ENCODE data around the gene DDOST.
"Not testable (repeated sequence)": the region's sequence is repeated elsewhere in the genome, so short reads cannot be mapped to it uniquely, and the experiment has no call there.

DDOST gene

DNA sequence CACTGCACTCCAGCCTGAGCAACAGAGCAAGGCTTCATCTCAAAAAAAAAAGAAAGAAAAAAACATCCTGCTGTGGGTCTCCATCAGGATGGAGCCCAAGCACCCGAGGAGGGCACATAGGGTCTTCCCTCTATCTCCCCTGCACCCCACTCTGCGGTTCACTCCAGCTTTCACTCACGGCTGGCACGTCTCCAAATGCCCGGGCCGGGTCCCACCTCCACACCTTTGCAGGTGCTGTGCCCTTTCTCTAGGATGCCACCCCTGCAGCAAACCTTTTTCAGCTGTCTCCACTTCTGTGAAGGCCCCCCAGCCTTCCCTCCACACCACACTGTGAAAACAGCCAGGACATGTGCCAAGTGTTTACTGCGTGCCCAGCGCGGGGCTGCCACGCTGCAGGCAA, 22.4 kb upstream of the DDOST start:
- no peak for FAIRE-seq
- no peak for TF ChIP-seq TAF1 (IDR thresholded peaks at IDR 0.05; ENCODE audit: low read depth, low read length)
- no peak for TF ChIP-seq POLR2A (IDR thresholded peaks at IDR 0.05; ENCODE audit: low read depth, low read length)
- no peak for TF ChIP-seq PAX5 (IDR thresholded peaks at IDR 0.05; ENCODE audit: insufficient read depth, low read length, severe bottlenecking)
- no peak for DNase-seq (ENCODE audit: insufficient read length, low spot score)

DNA sequence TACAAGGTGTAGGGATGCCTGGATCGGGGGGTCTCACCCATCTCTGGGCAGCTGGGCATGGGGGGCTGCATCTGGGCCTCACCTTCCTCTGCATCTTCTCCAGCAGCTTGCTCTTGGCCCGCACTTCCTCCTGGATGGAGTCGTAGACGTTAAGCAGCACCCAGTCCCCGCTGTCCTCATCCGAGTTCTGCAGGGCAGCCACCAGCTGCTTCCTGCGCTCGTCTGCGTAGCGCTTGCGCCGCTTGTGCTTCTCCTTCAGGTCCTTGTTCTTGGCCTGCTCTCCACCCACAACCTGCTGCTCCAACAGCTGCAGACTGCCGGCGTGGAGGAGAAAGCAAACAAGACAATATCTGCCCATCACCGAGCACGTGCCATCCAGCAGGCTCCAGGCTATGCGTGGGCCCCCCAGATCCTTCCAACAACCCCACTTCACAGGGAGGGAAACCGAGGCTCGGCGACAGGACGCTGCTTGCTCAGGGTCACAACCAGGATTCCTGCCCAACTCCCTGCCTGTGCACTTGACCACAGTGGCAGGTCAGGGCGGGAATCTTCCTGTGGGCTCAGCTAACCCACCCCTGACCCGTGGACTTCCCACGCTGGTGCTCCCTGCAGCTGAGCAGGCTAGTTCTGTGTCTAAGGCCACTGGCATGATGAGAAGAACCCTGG, 21.5 kb upstream of the DDOST start:
- peak; percentile 76 for FAIRE-seq
- DNase-seq (ENCODE audit: insufficient read length, low spot score) = no peak
- TF ChIP-seq SPI1 (IDR thresholded peaks at IDR 0.05; ENCODE audit: low read depth, low read length) (no peak), PAX5 (IDR thresholded peaks at IDR 0.05; ENCODE audit: insufficient read depth, low read length, severe bottlenecking) (no peak), TAF1 (IDR thresholded peaks at IDR 0.05; ENCODE audit: low read depth, low read length) (no peak), POLR2A (IDR thresholded peaks at IDR 0.05; ENCODE audit: low read depth, low read length) (no peak), POU2F2 (IDR thresholded peaks at IDR 0.05; ENCODE audit: low read depth, low read length) (no peak)

DNA sequence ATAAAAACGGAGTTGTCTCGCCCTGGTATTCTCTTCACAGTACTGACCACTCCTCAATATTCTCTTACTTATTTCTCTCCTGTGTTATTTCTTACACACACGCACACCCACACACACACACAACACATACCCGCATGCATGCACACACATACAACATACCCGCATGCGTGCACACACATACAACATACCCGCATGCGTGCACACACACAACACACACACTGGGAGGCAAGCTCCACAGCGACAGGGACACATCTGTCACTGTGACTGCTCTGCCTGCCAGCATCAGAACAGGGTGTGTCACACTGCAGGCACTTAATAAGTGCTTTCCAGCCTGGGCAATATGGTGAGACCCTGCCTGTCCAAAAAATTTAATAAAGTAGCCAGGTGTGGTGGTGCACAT, 20.8 kb upstream of the DDOST start:
- TF ChIP-seq SPI1 (IDR thresholded peaks at IDR 0.05; ENCODE audit: low read depth, low read length) = no peak
- no peak for TF ChIP-seq POU2F2 (IDR thresholded peaks at IDR 0.05; ENCODE audit: low read depth, low read length)
- no peak for TF ChIP-seq PAX5 (IDR thresholded peaks at IDR 0.05; ENCODE audit: insufficient read depth, low read length, severe bottlenecking)
- DNase-seq (ENCODE audit: insufficient read length, low spot score) (no peak), FAIRE-seq (peak; percentile 9)

DNA sequence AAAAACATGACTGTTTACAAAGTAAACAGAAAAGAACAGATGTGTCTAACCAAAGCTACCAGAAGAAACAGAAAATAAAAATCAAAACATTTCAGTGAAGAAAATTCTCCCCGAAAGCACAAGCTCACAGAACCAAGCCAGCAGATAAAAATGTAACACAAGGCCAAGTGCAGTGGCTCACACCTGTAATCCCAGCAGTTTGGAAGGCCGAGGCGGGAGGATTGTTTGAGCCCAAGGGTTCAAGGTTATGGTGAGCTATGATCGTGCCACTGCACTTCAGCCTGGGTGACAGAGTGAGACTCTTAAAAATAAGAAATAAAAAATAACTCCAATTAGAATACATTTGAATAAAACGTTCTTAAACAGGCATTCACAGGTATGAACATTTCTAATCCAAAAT, 19.1 kb upstream of the DDOST start:
- FAIRE-seq (no peak), DNase-seq (ENCODE audit: insufficient read length, low spot score) (no peak)
- TF ChIP-seq TAF1 (IDR thresholded peaks at IDR 0.05; ENCODE audit: low read depth, low read length) (no peak), POU2F2 (IDR thresholded peaks at IDR 0.05; ENCODE audit: low read depth, low read length) (no peak), POLR2AphosphoS5 (IDR thresholded peaks at IDR 0.05; ENCODE audit: low read depth, low read length) (no peak), PAX5 (IDR thresholded peaks at IDR 0.05; ENCODE audit: insufficient read depth, low read length, severe bottlenecking) (no peak)

DNA sequence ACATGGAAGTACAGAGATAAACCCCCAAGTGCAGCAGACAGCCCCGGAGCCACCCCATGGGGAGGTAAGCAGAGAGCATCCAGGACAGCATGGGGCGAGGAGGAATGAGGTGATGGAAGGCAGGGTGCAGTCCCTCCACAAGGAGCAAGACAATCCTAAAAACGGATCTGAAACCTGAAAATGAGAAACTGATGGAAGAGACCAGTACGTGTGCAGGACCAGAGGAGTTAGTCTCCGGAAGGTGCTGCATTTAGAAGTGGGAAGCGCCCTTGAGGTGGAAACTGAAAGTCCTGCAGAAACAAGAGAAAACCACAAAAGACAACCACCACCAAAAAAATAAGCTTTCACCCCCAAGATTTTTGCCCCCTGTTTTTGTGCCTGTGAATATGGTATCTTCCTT, 17.4 kb upstream of the DDOST start:
- DNase-seq (ENCODE audit: insufficient read length, low spot score) (peak; percentile 46), FAIRE-seq (peak; percentile 88)
- TF ChIP-seq POU2F2 (IDR thresholded peaks at IDR 0.05; ENCODE audit: low read depth, low read length) = 0 out of 2 replicates have a peak, but pooled peaks have one; percentile 20
- no peak for TF ChIP-seq TAF1 (IDR thresholded peaks at IDR 0.05; ENCODE audit: low read depth, low read length)
- peak; percentile 95 for TF ChIP-seq SPI1 (IDR thresholded peaks at IDR 0.05; ENCODE audit: low read depth, low read length)

DNA sequence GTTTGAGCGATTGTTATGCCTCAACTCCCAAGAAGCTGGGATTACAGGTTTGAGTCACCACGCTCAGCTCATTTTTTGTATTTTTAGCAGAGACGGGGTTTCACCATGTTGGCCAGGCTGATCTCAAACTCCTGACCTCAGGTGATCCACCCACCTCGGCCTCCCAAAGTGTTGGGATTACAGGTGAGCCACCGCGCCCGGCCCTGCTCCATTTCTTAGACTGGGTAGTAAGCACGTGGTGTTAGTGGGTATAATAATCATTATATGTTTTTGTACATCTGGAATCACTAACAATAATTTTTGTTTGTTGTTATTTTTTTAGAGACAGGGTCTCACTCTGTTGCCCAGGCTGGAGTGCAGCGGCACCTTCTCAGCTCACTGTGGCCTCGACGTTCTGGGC, 12.5 kb upstream of the DDOST start:
- not testable (repeated sequence) for DNase-seq (ENCODE audit: insufficient read length, low spot score); FAIRE-seq

DNA sequence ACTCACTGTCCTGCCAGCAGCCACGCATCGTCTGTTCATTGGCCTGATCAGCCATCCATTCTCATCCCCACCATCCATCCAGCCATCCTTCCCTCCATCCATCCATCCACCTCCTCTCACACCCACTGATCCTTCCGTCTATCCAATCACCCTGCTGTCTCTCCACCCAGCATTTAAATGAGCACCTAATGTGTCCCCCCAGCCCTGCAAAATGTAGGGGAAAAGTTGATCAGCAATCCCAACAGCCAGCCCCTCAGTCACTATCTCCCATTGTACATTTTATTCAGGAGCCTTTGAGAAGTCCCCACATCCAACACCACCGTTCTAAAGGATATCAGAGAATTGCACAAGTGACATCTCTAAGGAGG, 11.1 kb upstream of the DDOST start:
- DNase-seq (ENCODE audit: insufficient read length, low spot score) = no peak
- TF ChIP-seq POU2F2 (IDR thresholded peaks at IDR 0.05; ENCODE audit: low read depth, low read length) (no peak), PAX5 (IDR thresholded peaks at IDR 0.05; ENCODE audit: insufficient read depth, low read length, severe bottlenecking) (no peak), TAF1 (IDR thresholded peaks at IDR 0.05; ENCODE audit: low read depth, low read length) (no peak), POLR2AphosphoS5 (IDR thresholded peaks at IDR 0.05; ENCODE audit: low read depth, low read length) (no peak), SPI1 (IDR thresholded peaks at IDR 0.05; ENCODE audit: low read depth, low read length) (no peak), POLR2A (IDR thresholded peaks at IDR 0.05; ENCODE audit: low read depth, low read length) (no peak)
- FAIRE-seq = no peak

DNA sequence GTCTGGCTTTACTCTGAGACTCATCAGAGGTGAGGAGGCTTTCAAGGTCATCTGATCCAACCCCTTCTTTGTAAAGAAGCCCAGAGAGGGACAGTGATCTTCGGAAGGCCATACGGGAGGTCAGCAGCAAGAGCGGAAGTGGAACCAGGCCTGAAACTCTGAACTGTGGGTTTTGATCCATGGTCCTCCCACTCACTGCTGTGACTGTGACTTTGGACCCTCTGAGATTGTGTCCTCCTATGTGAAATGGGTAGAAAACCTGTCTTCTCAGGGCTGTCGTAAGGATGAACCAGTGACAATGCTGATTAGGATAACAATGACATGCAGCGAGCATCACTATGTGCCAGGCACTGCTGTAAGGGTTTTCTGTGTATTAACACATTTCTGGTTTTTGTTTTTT, 9.8 kb upstream of the DDOST start:
- DNase-seq (ENCODE audit: insufficient read length, low spot score) (no peak), FAIRE-seq (no peak)
- TF ChIP-seq POLR2A (IDR thresholded peaks at IDR 0.05; ENCODE audit: low read depth, low read length) (no peak), POLR2AphosphoS5 (IDR thresholded peaks at IDR 0.05; ENCODE audit: low read depth, low read length) (no peak), SPI1 (IDR thresholded peaks at IDR 0.05; ENCODE audit: low read depth, low read length) (no peak), POU2F2 (IDR thresholded peaks at IDR 0.05; ENCODE audit: low read depth, low read length) (no peak), TAF1 (IDR thresholded peaks at IDR 0.05; ENCODE audit: low read depth, low read length) (no peak), PAX5 (IDR thresholded peaks at IDR 0.05; ENCODE audit: insufficient read depth, low read length, severe bottlenecking) (no peak)

DNA sequence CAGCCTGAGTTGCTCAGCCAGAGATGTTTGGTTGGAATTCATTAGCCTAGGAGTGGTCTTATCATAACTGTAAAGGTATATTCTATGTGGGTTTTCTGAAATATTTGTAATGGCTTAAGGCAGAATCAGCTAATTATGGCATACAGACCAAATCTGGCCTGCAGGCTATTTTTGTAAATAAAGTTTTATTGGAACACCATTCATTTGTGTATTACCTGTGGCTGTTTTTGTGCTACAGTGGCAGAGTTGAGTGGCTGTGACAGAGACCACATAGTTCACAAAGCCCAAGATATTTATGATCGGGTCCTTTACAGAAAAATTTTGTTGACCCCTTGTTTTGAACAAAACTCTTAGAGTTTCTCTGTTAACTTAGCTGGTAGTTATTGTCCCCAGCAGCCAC, 7.4 kb upstream of the DDOST start:
- FAIRE-seq (no peak), DNase-seq (ENCODE audit: insufficient read length, low spot score) (no peak)
- TF ChIP-seq SPI1 (IDR thresholded peaks at IDR 0.05; ENCODE audit: low read depth, low read length) (no peak), TAF1 (IDR thresholded peaks at IDR 0.05; ENCODE audit: low read depth, low read length) (no peak), PAX5 (IDR thresholded peaks at IDR 0.05; ENCODE audit: insufficient read depth, low read length, severe bottlenecking) (no peak), POLR2A (IDR thresholded peaks at IDR 0.05; ENCODE audit: low read depth, low read length) (no peak), POU2F2 (IDR thresholded peaks at IDR 0.05; ENCODE audit: low read depth, low read length) (no peak), POLR2AphosphoS5 (IDR thresholded peaks at IDR 0.05; ENCODE audit: low read depth, low read length) (no peak)

DNA sequence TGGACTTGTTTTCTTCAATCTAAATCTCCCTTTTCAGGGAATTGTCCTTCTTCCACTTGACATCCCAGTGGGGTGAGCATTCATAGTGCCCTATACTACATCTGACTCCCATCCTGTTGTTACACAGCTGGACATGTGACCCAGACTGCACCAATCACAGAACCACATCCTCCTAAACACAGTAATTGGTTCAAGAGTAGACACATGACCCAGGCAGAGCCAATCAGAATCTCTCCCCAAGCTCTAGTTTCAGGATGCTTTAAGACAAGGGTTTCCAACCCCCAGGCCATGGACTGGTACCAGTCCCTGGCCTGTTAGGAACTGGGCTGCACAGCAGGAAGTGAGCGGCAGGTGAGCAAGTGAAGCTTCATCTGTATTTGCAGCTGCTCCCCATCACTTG, 5.6 kb upstream of the DDOST start:
- FAIRE-seq (peak; percentile 60), DNase-seq (ENCODE audit: insufficient read length, low spot score) (no peak)
- TF ChIP-seq SPI1 (IDR thresholded peaks at IDR 0.05; ENCODE audit: low read depth, low read length) (no peak), POLR2AphosphoS5 (IDR thresholded peaks at IDR 0.05; ENCODE audit: low read depth, low read length) (no peak), TAF1 (IDR thresholded peaks at IDR 0.05; ENCODE audit: low read depth, low read length) (no peak), POU2F2 (IDR thresholded peaks at IDR 0.05; ENCODE audit: low read depth, low read length) (no peak), POLR2A (IDR thresholded peaks at IDR 0.05; ENCODE audit: low read depth, low read length) (no peak), PAX5 (IDR thresholded peaks at IDR 0.05; ENCODE audit: insufficient read depth, low read length, severe bottlenecking) (no peak)

DNA sequence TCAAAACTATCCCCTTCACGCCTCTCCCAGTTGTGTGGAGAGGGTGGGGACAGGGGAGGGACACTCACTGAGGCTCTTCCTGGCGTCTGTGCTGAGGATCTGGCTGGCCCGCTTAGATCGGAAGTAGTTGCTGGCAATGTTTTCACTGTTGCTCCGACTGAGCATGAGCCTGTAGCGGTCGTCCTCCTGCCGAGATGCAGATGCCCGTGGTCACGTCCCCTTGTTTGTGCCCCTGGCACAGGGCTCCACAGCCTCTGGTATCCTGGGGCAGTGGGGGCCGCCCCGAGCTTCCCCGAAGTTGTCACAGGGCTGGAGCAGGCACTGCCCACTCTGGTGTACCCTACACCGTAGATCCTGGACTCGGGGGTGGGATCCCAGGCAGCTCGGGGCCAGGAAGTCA, 5.0 kb upstream of the DDOST start:
- FAIRE-seq (no peak), DNase-seq (ENCODE audit: insufficient read length, low spot score) (no peak)
- no peak for TF ChIP-seq TAF1 (IDR thresholded peaks at IDR 0.05; ENCODE audit: low read depth, low read length)
- TF ChIP-seq POLR2A (IDR thresholded peaks at IDR 0.05; ENCODE audit: low read depth, low read length) = no peak
- TF ChIP-seq POLR2AphosphoS5 (IDR thresholded peaks at IDR 0.05; ENCODE audit: low read depth, low read length) = no peak
- no peak for TF ChIP-seq PAX5 (IDR thresholded peaks at IDR 0.05; ENCODE audit: insufficient read depth, low read length, severe bottlenecking)
- TF ChIP-seq SPI1 (IDR thresholded peaks at IDR 0.05; ENCODE audit: low read depth, low read length) = no peak
- no peak for TF ChIP-seq POU2F2 (IDR thresholded peaks at IDR 0.05; ENCODE audit: low read depth, low read length)
